Activated gamma-delta T cell treated with anti-CD3 and anti-CD28 coated beads, Interleukin-2, amount 50 U/mL, for 16 hours (primary cell): Measurements from ENCODE around the gene MYOZ3.

ENCODE experiments used
- DNase-seq: peaks from one replicate; pipeline ENCODE4 v3.0.0-alpha.2; 2020; ENCODE audit warnings: low read depth

Gene MYOZ3

GRCh38 chr5:150661086-150661485 is at the start of gene MYOZ3:
TSS of gene MYOZ3 (plus strand) at chr5:150661251. CDS start at chr5:150662942, 1,691 bp downstream.
- DNase-seq: no peak

- no peak for DNase-seq
Measured at GRCh38 chr5:150612405-150612804, 48.6 kb upstream of the MYOZ3 start.

- no peak for DNase-seq
Measured at GRCh38 chr5:150612905-150613670, 48.0 kb upstream of the MYOZ3 start.

GRCh38 chr5:150613991-150614660 is 46.9 kb upstream of the MYOZ3 start:
- no peak for DNase-seq

- no peak for DNase-seq
Measured at GRCh38 chr5:150614661-150615060, 46.4 kb upstream of the MYOZ3 start.

- DNase-seq: no peak
Measured at GRCh38 chr5:150615141-150615699, 45.8 kb upstream of the MYOZ3 start.

GRCh38 chr5:150616024-150616470 is 45.0 kb upstream of the MYOZ3 start:
- DNase-seq: no peak

- no peak for DNase-seq
Measured at GRCh38 chr5:150616506-150616905, 44.5 kb upstream of the MYOZ3 start.

- no peak for DNase-seq
Measured at GRCh38 chr5:150618163-150618562, 42.9 kb upstream of the MYOZ3 start.

GRCh38 chr5:150618588-150619281 is 42.3 kb upstream of the MYOZ3 start:
- no peak for DNase-seq

GRCh38 chr5:150619359-150620230 is 41.5 kb upstream of the MYOZ3 start:
- no peak for DNase-seq

- DNase-seq: no peak
Measured at GRCh38 chr5:150621301-150621700, 39.8 kb upstream of the MYOZ3 start.

GRCh38 chr5:150622157-150622556 is 38.9 kb upstream of the MYOZ3 start:
- no peak for DNase-seq

- DNase-seq: no peak
Measured at GRCh38 chr5:150623152-150623877, 37.7 kb upstream of the MYOZ3 start.

- DNase-seq: no peak
Measured at GRCh38 chr5:150623878-150624216, 37.2 kb upstream of the MYOZ3 start.

GRCh38 chr5:150624334-150625163 is 36.5 kb upstream of the MYOZ3 start:
- DNase-seq: no peak

- DNase-seq: no peak
Measured at GRCh38 chr5:150625164-150625535, 35.9 kb upstream of the MYOZ3 start.

GRCh38 chr5:150625831-150626746 is 35.0 kb upstream of the MYOZ3 start:
- DNase-seq: no peak

- no peak for DNase-seq
Measured at GRCh38 chr5:150626853-150627276, 34.2 kb upstream of the MYOZ3 start.
